Epidermal melanocyte (primary cell): Measurements from ENCODE around the gene HHIPL1.

Source experiments
- DNase-seq: peaks from one replicate; pipeline ENCODE4 v3.0.0; 2011; ENCODE audit warnings: low spot score; ENCODE audit not compliant: insufficient read length

Gene HHIPL1

GRCh38 chr14:99644723-99645544, at the start of gene HHIPL1:
HHIPL1 (plus strand) TSS chr14:99645129; CDS start chr14:99645208, 79 bp downstream.
- DNase-seq: peak; percentile 32

GRCh38 chr14:99595524-99595923, 49.4 kb upstream of the HHIPL1 start:
- DNase-seq: no peak

GRCh38 chr14:99596071-99596627, 48.8 kb upstream of the HHIPL1 start:
- DNase-seq: no peak

- no peak for DNase-seq
Observed at GRCh38 chr14:99596772-99597171, 48.2 kb upstream of the HHIPL1 start.

GRCh38 chr14:99597911-99598600, 46.9 kb upstream of the HHIPL1 start:
- DNase-seq: peak; percentile 64

- DNase-seq: no peak
Observed at GRCh38 chr14:99598774-99599173, 46.2 kb upstream of the HHIPL1 start.

- no peak for DNase-seq
Observed at GRCh38 chr14:99599393-99599792, 45.5 kb upstream of the HHIPL1 start.

GRCh38 chr14:99600232-99600888, 44.6 kb upstream of the HHIPL1 start:
- DNase-seq: no peak

GRCh38 chr14:99601361-99601831, 43.5 kb upstream of the HHIPL1 start:
- DNase-seq: no peak

- DNase-seq: no peak
Observed at GRCh38 chr14:99602054-99602787, 42.7 kb upstream of the HHIPL1 start.

- DNase-seq: no peak
Observed at GRCh38 chr14:99602788-99603415, 42.0 kb upstream of the HHIPL1 start.

- DNase-seq: no peak
Observed at GRCh38 chr14:99603471-99604277, 41.3 kb upstream of the HHIPL1 start, which contains the start of gene CCDC85C. CCDC85C (minus strand) TSS chr14:99604207; CDS start chr14:99603959, 248 bp downstream.

- DNase-seq: peak; percentile 95
Observed at GRCh38 chr14:99604278-99604765, 40.6 kb upstream of the HHIPL1 start.

- DNase-seq: no peak
Observed at GRCh38 chr14:99604766-99605298, 40.1 kb upstream of the HHIPL1 start.

GRCh38 chr14:99605299-99605961, 39.5 kb upstream of the HHIPL1 start:
- peak; percentile 51 for DNase-seq

- DNase-seq: no peak
Observed at GRCh38 chr14:99606359-99606758, 38.6 kb upstream of the HHIPL1 start.

- DNase-seq: no peak
Observed at GRCh38 chr14:99608591-99608990, 36.3 kb upstream of the HHIPL1 start.
